GM21447 (cell line): Measurements from ENCODE around the gene TRAF3.

Experiments
- ATAC-seq: cut with Tn5 transposase; IDR thresholded peaks from one replicate; pipeline ENCODE4 v1.9.1; 2021; ENCODE audit not compliant: unreplicated experiment

TRAF3 gene

GRCh38 chr14:102931580-102932285, 154.5 kb downstream of the TRAF3 start:
- ATAC-seq = no peak

- ATAC-seq = no peak
Observed at GRCh38 chr14:102932484-102933248, 155.4 kb downstream of the TRAF3 start.

DNA sequence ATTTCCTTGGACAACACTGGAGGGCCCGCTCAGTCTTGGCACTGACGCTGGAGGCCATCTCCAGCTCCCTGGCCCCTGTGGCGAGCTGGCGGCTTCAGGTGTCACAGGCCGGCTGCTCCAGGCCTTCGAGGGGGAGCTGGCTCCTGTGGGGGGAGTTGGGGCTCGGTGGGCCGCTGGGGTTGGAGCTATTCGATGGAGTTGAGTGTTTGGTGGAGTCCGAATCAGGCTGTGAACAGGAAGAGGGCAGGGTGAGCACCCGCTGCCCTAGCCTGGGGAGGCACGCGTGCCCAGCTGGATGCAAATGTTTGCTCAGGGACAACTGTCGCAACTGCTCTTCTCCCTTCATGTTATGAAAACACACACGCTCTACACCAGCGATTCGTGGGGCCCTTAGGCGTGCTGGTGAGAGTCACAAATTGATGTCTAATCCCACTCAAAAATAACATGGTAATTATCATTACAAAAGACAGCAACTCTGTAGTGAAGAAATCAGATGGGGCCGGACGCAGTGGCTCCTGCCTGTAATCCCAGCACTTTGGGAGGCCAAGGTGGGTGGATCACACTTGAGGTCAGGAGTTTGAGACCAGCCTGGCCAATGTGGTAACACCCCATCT, 156.5 kb downstream of the TRAF3 start:
- no peak for ATAC-seq

GRCh38 chr14:102935756-102936155, 158.5 kb downstream of the TRAF3 start:
- no peak for ATAC-seq

DNA sequence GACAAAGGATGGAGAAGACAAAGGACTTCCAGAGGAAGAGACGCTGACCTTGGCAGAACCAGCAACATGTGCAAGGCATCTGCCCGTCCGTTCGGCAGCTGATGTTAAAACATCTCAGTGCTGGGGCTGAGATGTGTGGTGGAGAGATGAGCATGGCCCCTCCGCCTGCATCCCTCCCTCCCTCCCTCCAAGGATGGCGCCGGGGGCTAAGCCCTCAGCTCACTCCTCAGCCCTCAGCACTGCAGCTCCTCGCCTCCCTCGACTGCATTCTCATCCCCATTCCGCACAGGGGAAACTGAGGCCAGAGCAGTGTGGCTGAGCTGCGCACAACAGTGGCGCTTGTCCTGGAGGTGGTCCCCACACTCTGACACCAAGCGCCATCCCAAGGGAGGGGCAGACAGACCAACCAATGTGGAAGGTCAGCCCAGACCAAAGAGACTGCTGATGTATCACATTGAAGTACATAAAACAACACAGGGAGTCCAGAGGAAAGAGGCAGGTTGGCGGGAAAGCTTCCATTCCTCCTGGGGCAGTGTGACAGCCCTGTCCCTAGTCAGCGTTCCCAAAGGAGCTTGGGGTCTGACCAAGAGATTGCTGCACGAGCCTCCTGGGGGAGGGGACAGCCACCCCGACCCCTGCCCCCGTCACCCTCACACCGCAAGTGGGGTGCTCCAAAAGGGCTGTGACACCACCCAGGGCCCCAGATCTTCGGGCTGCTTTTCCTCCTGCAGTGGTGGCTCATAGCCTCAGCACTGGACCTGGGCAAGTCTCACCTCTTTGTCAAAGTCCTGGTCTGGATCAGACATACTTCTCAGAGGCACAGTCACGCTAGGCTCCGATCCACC, 160.3 kb downstream of the TRAF3 start:
- ATAC-seq = no peak

DNA sequence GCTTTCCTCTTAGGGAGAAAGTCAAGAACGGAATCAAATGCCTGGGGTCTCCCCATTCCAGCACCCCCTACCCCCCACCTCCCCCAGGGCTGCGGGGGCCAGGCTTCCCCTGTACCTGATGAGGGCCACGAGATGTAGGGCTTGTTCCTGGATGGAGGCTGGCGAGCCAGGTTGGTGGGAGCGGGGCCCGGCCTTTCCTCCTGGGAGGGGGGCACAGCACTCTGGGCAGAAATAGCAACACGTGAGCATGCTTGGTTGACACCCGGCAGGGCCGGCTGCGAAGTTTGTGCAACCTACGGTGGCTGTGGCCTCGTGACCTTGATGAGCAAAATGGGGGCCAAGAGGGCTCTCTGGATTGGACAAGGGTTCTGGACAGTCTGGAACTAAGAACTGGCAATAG, 160.9 kb downstream of the TRAF3 start:
- ATAC-seq = no peak

GRCh38 chr14:102939329-102939728, 162.1 kb downstream of the TRAF3 start:
- no peak for ATAC-seq

GRCh38 chr14:102939820-102940561, 162.7 kb downstream of the TRAF3 start:
- no peak for ATAC-seq

DNA sequence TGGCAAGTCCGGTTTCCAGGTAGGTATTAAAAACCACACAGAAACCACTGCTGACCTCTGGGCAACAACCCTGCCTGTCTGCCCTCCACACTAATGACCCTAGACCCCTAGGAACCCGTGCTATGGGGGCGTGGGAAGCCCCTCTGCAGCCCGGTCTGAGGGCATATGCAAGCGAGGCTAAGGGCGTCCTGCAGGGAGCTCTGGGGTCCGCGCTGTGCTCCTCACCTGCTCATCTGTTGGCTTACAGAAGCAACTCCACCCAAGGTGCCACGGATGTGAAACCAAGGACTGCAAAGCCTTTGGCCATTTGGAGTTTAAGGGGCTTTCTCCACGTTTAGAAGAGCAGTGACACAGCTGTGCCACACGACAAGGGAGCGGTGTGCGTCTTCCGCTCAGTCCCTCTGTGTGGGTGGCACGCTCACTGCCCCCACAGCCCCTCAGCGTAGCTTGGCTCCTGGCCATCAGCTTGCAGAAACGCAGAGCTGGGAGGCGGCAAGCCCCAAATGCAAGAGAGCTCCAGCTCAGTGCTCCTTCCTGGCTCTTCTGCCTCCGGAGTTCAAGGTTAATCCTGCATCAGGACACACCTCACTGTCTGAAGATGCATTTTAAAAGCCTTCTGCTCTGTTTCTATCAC, 163.6 kb downstream of the TRAF3 start:
- ATAC-seq = no peak

GRCh38 chr14:102941419-102942011, 164.3 kb downstream of the TRAF3 start:
- no peak for ATAC-seq

DNA sequence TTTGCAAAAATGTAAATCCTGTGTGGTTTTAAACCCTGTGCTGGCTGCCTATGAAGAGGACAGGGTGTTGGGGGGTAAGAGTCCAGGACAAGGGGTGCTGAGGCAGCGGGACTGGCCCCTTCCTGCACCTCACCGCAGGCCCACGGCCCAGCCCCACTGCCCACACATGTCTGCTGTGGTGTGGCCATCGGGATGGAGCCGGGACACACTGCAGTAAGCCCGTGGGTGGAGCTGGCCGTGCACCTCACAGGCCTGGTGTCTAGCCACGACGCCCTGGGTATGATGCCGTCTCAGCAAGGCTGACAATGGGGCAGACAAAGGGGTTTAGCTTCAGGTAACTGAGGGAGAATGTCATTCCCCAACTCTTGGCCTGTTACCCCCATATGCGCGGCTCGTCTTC, 164.8 kb downstream of the TRAF3 start:
- no peak for ATAC-seq

DNA sequence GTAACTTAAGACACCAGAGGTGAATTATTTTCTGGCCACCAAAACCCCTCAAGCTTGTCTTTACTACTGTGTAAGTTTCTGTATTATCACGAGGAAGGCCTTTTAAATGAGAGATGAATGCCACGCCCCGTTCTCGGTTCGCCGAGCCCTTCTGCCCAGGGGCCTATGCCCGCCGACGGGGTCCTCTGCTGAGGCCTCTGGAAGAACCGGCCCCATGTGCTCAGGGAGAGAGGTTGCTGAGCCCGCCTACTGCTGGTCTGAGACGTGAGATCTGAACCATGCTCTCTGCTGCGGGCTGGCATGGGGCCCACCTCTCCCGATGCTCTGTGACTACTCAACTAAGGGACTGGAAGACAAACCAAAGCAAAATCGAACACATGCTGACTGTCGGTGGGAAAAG, 166.2 kb downstream of the TRAF3 start:
- ATAC-seq = no peak

- ATAC-seq = no peak
Observed at GRCh38 chr14:102943979-102944378, 166.7 kb downstream of the TRAF3 start.

GRCh38 chr14:102944448-102945330, 167.4 kb downstream of the TRAF3 start:
- no peak for ATAC-seq

DNA sequence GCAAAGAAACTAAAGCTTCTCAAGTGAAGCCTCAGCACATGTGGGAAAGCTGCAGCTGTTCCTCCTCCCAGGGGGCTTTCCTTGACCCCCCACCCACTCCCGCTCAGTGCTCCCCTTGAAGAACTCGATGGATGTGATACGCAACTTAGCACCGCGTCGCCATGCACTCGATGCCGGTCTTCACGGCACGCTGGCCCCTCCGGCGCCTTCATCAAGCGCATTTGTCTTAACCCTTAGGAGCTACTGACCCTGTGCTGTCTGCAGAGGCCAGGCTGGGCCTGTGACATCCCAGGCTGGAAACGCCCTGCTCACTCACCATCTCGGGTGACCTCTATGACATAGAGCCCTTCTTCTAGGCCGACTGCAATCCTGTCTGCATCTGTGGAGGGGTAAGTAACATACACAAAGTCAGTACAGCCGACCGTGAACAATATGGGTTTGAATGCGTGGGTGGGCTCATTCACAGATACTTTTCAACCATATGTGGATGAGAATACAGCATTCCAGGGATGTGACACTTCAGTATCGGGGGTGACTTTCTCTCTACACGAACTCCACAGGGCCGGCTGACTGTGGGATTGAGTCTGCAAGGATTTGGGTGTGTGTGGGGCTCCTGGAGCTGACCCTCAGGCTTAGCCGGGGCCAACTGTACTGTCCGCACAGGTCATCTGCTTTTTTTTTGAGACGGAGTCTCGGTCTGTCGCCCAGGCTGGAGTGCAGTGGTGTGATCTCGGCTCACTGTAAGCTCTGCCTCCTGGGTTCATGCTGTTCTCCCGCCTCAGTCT, 168.3 kb downstream of the TRAF3 start:
- ATAC-seq = no peak

DNA sequence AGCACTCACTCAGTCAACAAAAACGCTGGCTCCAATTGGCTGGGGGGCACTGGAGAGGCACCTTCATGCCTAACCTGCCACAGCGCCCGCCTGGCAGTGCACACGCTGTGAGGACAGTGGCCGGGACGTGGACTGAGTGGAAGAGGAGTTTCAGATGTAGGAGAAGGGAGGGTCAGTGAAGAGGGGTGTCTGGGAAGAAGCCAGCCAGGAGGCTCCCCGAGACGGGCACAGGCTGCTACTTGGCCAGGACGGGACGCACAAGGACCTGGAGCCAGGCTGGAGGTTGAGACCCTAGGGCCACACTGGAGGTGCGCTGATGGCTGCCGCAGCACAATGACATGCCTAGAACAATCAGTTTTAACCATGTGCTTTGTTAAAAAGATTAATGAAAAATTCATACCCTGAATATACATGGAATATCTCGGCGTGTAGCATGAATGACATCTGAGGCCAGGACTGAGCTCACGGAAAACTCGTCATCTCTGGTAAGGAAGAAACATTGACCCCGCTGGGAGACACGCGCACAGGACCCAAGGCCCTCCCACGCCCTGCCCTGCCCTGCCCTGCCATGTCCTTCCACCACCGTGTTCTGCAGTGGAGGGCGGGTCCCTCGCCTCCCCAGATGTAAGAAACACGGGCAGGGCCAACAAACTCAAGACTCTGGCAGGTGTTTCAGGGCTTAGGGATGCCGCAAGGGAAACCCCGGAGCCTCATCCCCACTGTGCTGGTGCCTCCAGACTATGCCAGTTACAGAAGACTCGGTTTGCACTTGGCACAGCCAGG, 170.3 kb downstream of the TRAF3 start:
- ATAC-seq = no peak

DNA sequence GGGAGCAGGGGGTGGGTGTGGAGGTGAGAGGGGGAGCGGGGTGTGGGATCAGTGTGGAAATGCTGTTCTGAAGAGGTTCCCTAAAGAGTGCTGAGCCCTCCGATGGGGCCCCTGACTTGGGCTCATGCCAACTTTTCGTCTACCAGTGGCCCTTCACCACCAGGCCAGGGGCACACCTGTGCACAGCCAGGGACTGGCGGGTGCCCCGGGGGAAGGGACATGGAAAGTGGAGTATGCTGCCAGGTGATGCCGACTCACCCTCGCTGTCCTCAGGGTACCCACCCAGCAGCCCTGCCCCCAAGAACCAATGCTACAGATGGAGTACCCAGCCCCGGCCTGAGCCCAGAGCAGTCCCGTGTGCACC, 171.4 kb downstream of the TRAF3 start:
- no peak for ATAC-seq
